Caco-2 (cell line): Measurements from ENCODE around the gene RIC3. TPM values are rescaled to one million over a fixed set of nuclear protein-coding genes. Genes with fewer than 3 reads are reported as not detected.

Source experiments
- BruUV-seq: library from RNA; stranded (reverse); fragments of 400-500 nt; replicated peaks from 2 replicates; lab custom pipeline; 2021; lab: Mats Ljungman, UMichigan
- CTCF ChIA-PET: fragments of 300-600 bp; sonication (Branson Sonifier 250); formaldehyde crosslinking; loops from one replicate; lab custom pipeline; 2022; ENCODE audit warnings: antibody characterized with exemption; lab: Charles Lee
- POLR2A ChIA-PET: fragments of 300-600 bp; sonication (Branson Sonifier 250); formaldehyde crosslinking; loops from one replicate; lab custom pipeline; 2022; ENCODE audit warnings: antibody characterized with exemption; lab: Charles Lee
- DNase-seq, 2 experiments: peaks; one replicate each; pipeline versions ENCODE4 v3.0.0 to v3.0.0-alpha.2; 2020 to 2022
- H3K27me3 ChIP-seq: replicated peaks from 2 replicates; pipeline ENCODE4 v1.6.0; 2011; ENCODE audit warnings: low read length; ENCODE audit not compliant: control insufficient read depth, insufficient read depth
- H3K36me3 ChIP-seq: 2 replicates; pipeline ENCODE4 v1.5.1; 2011; ENCODE audit warnings: low read length; ENCODE audit not compliant: control insufficient read depth, insufficient read depth
- H3K4me1 ChIP-seq: fragments of 250-450 bp; sonication (Bioruptor Pico); 2 replicates; pipeline ENCODE4 v1.5.1; 2020; ENCODE audit warnings: mild to moderate bottlenecking
- H3K4me3 ChIP-seq: 2 replicates; pipeline ENCODE4 v1.5.1; 2011; ENCODE audit warnings: low read depth, mild to moderate bottlenecking, control low read depth, low read length
- H3K9me3 ChIP-seq: fragments of 250-450 bp; sonication (Bioruptor Pico); 2 replicates; pipeline ENCODE4 v1.5.1; 2020; ENCODE audit warnings: mild to moderate bottlenecking, moderate library complexity
- H3K27ac Mint-ChIP-seq: one replicate; pipeline ENCODE4 v1.8.0; 2022; ENCODE audit warnings: mixed read lengths; ENCODE audit not compliant: unreplicated experiment
- H3K27me3 Mint-ChIP-seq: one replicate; pipeline ENCODE4 v1.8.0; 2022; ENCODE audit warnings: mixed read lengths; ENCODE audit not compliant: insufficient read depth, unreplicated experiment
- H3K36me3 Mint-ChIP-seq: one replicate; pipeline ENCODE4 v1.8.0; 2022; ENCODE audit warnings: mild to moderate bottlenecking, mixed read lengths; ENCODE audit not compliant: insufficient read depth, unreplicated experiment
- H3K4me1 Mint-ChIP-seq: one replicate; pipeline ENCODE4 v1.8.0; 2022; ENCODE audit warnings: low read depth, mixed read lengths; ENCODE audit not compliant: unreplicated experiment
- H3K4me3 Mint-ChIP-seq: one replicate; pipeline ENCODE4 v1.8.0; 2022; ENCODE audit warnings: mild to moderate bottlenecking, moderate library complexity, mixed read lengths; ENCODE audit not compliant: unreplicated experiment
- H3K9me3 Mint-ChIP-seq: one replicate; pipeline ENCODE4 v1.8.0; 2022; ENCODE audit warnings: mixed read lengths; ENCODE audit not compliant: unreplicated experiment
- CTCF ChIP-seq, 2 experiments: fragments of 200-600 bp in 1 of 2; IDR thresholded peaks; 1 replicate in 1 of 2; 2 replicates in 1 of 2; pipeline versions ENCODE4 v1.5.1 to v1.8.0; 2011 to 2022; ENCODE audit warnings: antibody characterized with exemption in 1 of 2, control low read depth in 1 of 2, inconsistent platforms in 1 of 2, low read depth in 1 of 2, low read length in 1 of 2, mild to moderate bottlenecking in 1 of 2, moderate library complexity in 1 of 2; ENCODE audit not compliant: insufficient read depth in 1 of 2, severe bottlenecking in 1 of 2, unreplicated experiment in 1 of 2
- intact Hi-C: fragments of 100-400 bp; cut with micrococcal nuclease; formaldehyde crosslinking; loops from one replicate; pipeline ENCODE4 v1.10.0; 2022; ENCODE audit not compliant: unreplicated experiment
- total RNA-seq: library from RNA; stranded (reverse); gene quantifications from 2 replicates; pipeline ENCODE4 v1.2.3, GENCODE V29; 2022

Gene RIC3
- total RNA-seq, 1 experiment from 2014 or later, result not detected

- Histone ChIP-seq H3K27me3 (no peaks in the 10 kb centered on the region), H3K36me3 (no peaks in the 10 kb centered on the region), H3K4me1 (no peaks in the 10 kb centered on the region), H3K9me3 (no peaks in the 10 kb centered on the region), H3K4me3 (no peak overlapping the region)
- Mint-ChIP-seq H3K27ac (no peak overlapping the region), H3K4me3 (no peak overlapping the region), H3K9me3 (no peaks in the 10 kb centered on the region), H3K27me3 (peaks cover 11% of the 10 kb centered on the region), H3K4me1 (no peaks in the 10 kb centered on the region), H3K36me3 (no peaks in the 10 kb centered on the region)
- no peak for DNase-seq
- BruUV-seq, result no TSS peak
- ChIA-PET CTCF (interaction anchor here (1.0 to 1.5 kb wide), 2 partner anchors 33 to 60 kb away, joined by 4 read pairs; no protein-coding TSS in a partner anchor), POLR2A (no interaction called here)
- no peak for TF ChIP-seq CTCF (IDR thresholded peaks at IDR 0.05; ENCODE audit: insufficient read depth in 1 of 2, low read depth in 1 of 2, low read length in 1 of 2, severe bottlenecking in 1 of 2, unreplicated experiment in 1 of 2)
- intact Hi-C loops, result no loop called here
These were observed 101.8 kb downstream of the RIC3 start for GRCh38 chr11:8066911-8067455.

- CTCF ChIA-PET, result interaction anchor here (1.0 to 1.5 kb wide), 2 partner anchors 32 to 60 kb away, joined by 4 read pairs; no protein-coding TSS in a partner anchor
- Histone ChIP-seq H3K4me3 (no peak overlapping the region), H3K4me1 (no peaks in the 10 kb centered on the region), H3K9me3 (no peaks in the 10 kb centered on the region), H3K36me3 (no peaks in the 10 kb centered on the region), H3K27me3 (no peaks in the 10 kb centered on the region)
- POLR2A ChIA-PET, result no interaction called here
- Mint-ChIP-seq H3K9me3 (no peaks in the 10 kb centered on the region), H3K27ac (no peak overlapping the region), H3K27me3 (peaks cover 8% of the 10 kb centered on the region), H3K4me1 (no peaks in the 10 kb centered on the region), H3K4me3 (no peak overlapping the region), H3K36me3 (no peaks in the 10 kb centered on the region)
- BruUV-seq, result no TSS peak
- TF ChIP-seq CTCF (IDR thresholded peaks at IDR 0.05; ENCODE audit: insufficient read depth in 1 of 2, low read depth in 1 of 2, low read length in 1 of 2, severe bottlenecking in 1 of 2, unreplicated experiment in 1 of 2), result no peak
- intact Hi-C loops, result no loop called here
- DNase-seq, result no peak
These were observed 102.6 kb downstream of the RIC3 start for GRCh38 chr11:8066036-8066910.

DNA sequence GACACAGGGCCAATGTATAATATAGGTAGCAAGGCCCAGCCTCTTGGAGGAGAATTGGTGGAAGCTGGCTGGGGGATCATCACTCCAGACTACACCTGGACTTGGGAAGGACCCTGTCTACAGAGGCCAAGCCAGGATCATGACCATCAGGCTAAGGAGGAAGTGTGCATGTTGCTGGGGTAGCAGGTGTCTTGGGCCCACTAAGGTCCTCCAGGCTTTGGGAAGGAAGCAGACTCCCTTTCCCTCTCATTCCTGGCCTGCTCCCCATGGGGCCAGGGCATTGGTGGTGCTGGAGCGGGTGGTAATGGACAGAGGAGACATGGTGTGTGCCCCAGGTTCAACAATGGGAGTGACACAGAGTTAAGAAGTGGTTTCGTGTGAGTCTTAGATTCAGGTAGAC lies 103.8 kb downstream of the RIC3 start:
- H3K9me3 Mint-ChIP-seq, result no peaks in the 10 kb centered on the region

More for the DNA sequence above, 103.8 kb downstream of the RIC3 start:
- no peak overlapping the region for H3K4me3 ChIP-seq
- no TSS peak for BruUV-seq
- ChIA-PET POLR2A (no interaction called here), CTCF (no interaction called here)
- no peaks in the 10 kb centered on the region for H3K9me3 ChIP-seq
- no peaks in the 10 kb centered on the region for H3K4me1 ChIP-seq
- no peak for TF ChIP-seq CTCF (IDR thresholded peaks at IDR 0.05; ENCODE audit: insufficient read depth in 1 of 2, low read depth in 1 of 2, low read length in 1 of 2, severe bottlenecking in 1 of 2, unreplicated experiment in 1 of 2)
- no peaks in the 10 kb centered on the region for H3K27me3 ChIP-seq
- H3K27me3 Mint-ChIP-seq, result peaks cover 8% of the 10 kb centered on the region
- H3K4me1 Mint-ChIP-seq, result no peaks in the 10 kb centered on the region
- H3K36me3 Mint-ChIP-seq, result no peaks in the 10 kb centered on the region
- DNase-seq, result no peak
- no peak overlapping the region for H3K27ac Mint-ChIP-seq
- no peaks in the 10 kb centered on the region for H3K36me3 ChIP-seq
- H3K4me3 Mint-ChIP-seq, result no peak overlapping the region
- intact Hi-C loops, result no loop called here
